Vagina (tissue), 2 donors: Measurements from ENCODE around the gene NCAPD2. TPM values are rescaled to one million over a fixed set of nuclear protein-coding genes. Genes with fewer than 3 reads are reported as not detected.
A peak's percentile ranks its signal among the peaks of the same experiment; 100 is the strongest.

ENCODE experiments used
- DNase-seq, 2 donors: peaks; one replicate each; pipeline ENCODE4 v3.0.0-alpha.2; 2017; ENCODE audit errors: extremely low spot score in 2 of 2
- H3K27ac ChIP-seq: fragments of 200-600 bp; sonication (generic); one replicate; pipeline ENCODE4 v1.5.1; 2019
- H3K27me3 ChIP-seq: fragments of 200-600 bp; sonication (generic); one replicate; pipeline ENCODE4 v1.5.1; 2019
- H3K36me3 ChIP-seq, 2 donors: fragments of 200-600 bp; sonication (generic); one replicate each; pipeline ENCODE4 v1.5.1; 2017 to 2019
- H3K4me1 ChIP-seq: fragments of 200-600 bp; sonication (generic); one replicate; pipeline ENCODE4 v1.5.1; 2019
- H3K4me3 ChIP-seq, 2 donors: fragments of 200-600 bp; sonication (generic); 1 replicate in 1 of 2; 2 replicates in 1 of 2; pipeline ENCODE4 v1.5.1; 2016 to 2019
- H3K9me3 ChIP-seq: fragments of 200-600 bp; sonication (generic); one replicate; pipeline ENCODE4 v1.5.1; 2019
- POLR2A ChIP-seq, 2 donors: fragments of 450-650 bp; IDR thresholded peaks; one replicate each; pipeline ENCODE4 v1.6.1; 2017; ENCODE audit warnings: antibody characterized with exemption in 2 of 2, mild to moderate bottlenecking in 2 of 2, moderate library complexity in 2 of 2
- POLR2AphosphoS5 ChIP-seq, 2 donors: sonication (generic); formaldehyde crosslinking; IDR thresholded peaks; one replicate each; pipeline ENCODE4 v1.9.0; 2017; ENCODE audit warnings: antibody characterized with exemption in 2 of 2, mild to moderate bottlenecking in 2 of 2, low read depth in 1 of 2; ENCODE audit not compliant: insufficient read depth in 1 of 2
- intact Hi-C: fragments of 100-400 bp; cut with DNase I; formaldehyde crosslinking; loops from one replicate; pipeline ENCODE4 v1.15.1; 2023
- total RNA-seq: library from RNA; depleted of rRNA; stranded (reverse); fragments of >200 nt; gene quantifications from one replicate; pipeline ENCODE4 v1.2.3, GENCODE V29; 2016
- TF ChIP-seq, protein P1 (sequence below), 3 experiments: fragments of 450-650 bp in 2 of 3; fragments of 200-600 bp in 1 of 3; sonication (generic) in 1 of 3; IDR thresholded peaks; one replicate each; pipeline ENCODE4 v1.5.1; 2017 to 2019; ENCODE audit warnings: antibody characterized with exemption in 3 of 3, mild to moderate bottlenecking in 2 of 3, moderate library complexity in 2 of 3

NCAPD2 gene
- total RNA-seq, 1 donor from 2014 or later, result 25.5 TPM

DNA sequence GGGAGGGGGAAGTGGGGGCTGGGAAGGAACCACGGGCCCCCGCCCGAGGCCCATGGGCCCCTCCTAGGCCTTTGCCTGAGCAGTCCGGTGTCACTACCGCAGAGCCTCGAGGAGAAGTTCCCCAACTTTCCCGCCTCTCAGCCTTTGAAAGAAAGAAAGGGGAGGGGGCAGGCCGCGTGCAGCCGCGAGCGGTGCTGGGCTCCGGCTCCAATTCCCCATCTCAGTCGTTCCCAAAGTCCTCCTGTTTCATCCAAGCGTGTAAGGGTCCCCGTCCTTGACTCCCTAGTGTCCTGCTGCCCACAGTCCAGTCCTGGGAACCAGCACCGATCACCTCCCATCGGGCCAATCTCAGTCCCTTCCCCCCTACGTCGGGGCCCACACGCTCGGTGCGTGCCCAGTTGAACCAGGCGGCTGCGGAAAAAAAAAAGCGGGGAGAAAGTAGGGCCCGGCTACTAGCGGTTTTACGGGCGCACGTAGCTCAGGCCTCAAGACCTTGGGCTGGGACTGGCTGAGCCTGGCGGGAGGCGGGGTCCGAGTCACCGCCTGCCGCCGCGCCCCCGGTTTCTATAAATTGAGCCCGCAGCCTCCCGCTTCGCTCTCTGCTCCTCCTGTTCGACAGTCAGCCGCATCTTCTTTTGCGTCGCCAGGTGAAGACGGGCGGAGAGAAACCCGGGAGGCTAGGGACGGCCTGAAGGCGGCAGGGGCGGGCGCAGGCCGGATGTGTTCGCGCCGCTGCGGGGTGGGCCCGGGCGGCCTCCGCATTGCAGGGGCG, 40.2 kb downstream of the NCAPD2 start, which contains the start of gene GAPDH:
Gene GAPDH (plus strand): TSS at position 595 of the 772 bp plus-strand sequence. CDS start 316 bp downstream, outside the sequence.
- intact Hi-C loops, result loop anchor here (5.0 kb wide), 2 partner anchors 42 to 197 kb away; partner anchors contain the start of genes MRPL51 and NCAPD2
- TF ChIP-seq, protein P1, sequence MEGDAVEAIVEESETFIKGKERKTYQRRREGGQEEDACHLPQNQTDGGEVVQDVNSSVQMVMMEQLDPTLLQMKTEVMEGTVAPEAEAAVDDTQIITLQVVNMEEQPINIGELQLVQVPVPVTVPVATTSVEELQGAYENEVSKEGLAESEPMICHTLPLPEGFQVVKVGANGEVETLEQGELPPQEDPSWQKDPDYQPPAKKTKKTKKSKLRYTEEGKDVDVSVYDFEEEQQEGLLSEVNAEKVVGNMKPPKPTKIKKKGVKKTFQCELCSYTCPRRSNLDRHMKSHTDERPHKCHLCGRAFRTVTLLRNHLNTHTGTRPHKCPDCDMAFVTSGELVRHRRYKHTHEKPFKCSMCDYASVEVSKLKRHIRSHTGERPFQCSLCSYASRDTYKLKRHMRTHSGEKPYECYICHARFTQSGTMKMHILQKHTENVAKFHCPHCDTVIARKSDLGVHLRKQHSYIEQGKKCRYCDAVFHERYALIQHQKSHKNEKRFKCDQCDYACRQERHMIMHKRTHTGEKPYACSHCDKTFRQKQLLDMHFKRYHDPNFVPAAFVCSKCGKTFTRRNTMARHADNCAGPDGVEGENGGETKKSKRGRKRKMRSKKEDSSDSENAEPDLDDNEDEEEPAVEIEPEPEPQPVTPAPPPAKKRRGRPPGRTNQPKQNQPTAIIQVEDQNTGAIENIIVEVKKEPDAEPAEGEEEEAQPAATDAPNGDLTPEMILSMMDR (IDR thresholded peaks at IDR 0.05), result no peak
- TF ChIP-seq POLR2A (IDR thresholded peaks at IDR 0.05), result peak in 1 of 2 donors; percentile 87
- peak; percentile 44 to 95 for TF ChIP-seq POLR2AphosphoS5 (IDR thresholded peaks at IDR 0.05; ENCODE audit: insufficient read depth in 1 of 2, low read depth in 1 of 2)
- H3K27ac ChIP-seq, result peak within 1 kb of the TSS; percentile 87
- no peaks in the 10 kb centered on the region for H3K9me3 ChIP-seq
- H3K27me3 ChIP-seq, result no peaks in the 10 kb centered on the region
- H3K36me3 ChIP-seq, result peaks cover 2 to 55% of the 10 kb centered on the region in 2 donors
- peaks cover 49% of the 10 kb centered on the region for H3K4me1 ChIP-seq
- peak within 1 kb of the TSS; percentile 65 to 96 for H3K4me3 ChIP-seq
- peak in 1 of 2 donors; percentile 95 for DNase-seq

DNA sequence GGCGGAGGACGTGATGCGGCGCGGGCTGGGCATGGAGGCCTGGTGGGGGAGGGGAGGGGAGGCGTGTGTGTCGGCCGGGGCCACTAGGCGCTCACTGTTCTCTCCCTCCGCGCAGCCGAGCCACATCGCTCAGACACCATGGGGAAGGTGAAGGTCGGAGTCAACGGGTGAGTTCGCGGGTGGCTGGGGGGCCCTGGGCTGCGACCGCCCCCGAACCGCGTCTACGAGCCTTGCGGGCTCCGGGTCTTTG, 40.7 kb downstream of the NCAPD2 start:
- Histone ChIP-seq H3K27me3 (no peaks in the 10 kb centered on the region), H3K4me1 (peaks cover 52% of the 10 kb centered on the region), H3K27ac (peak overlapping the region; percentile 87), H3K9me3 (no peaks in the 10 kb centered on the region), H3K4me3 (peak overlapping the region; percentile 65 to 96), H3K36me3 (peaks cover 2 to 50% of the 10 kb centered on the region in 2 donors)
- DNase-seq, result peak in 1 of 2 donors; percentile 89
- TF ChIP-seq POLR2AphosphoS5 (IDR thresholded peaks at IDR 0.05; ENCODE audit: insufficient read depth in 1 of 2, low read depth in 1 of 2), result no peak
- TF ChIP-seq, protein P1 (IDR thresholded peaks at IDR 0.05), result no peak
- TF ChIP-seq POLR2A (IDR thresholded peaks at IDR 0.05), result no peak
- intact Hi-C loops, result loop anchor here (5.0 kb wide), 2 partner anchors 42 to 197 kb away; partner anchors contain the start of genes MRPL51 and NCAPD2

DNA sequence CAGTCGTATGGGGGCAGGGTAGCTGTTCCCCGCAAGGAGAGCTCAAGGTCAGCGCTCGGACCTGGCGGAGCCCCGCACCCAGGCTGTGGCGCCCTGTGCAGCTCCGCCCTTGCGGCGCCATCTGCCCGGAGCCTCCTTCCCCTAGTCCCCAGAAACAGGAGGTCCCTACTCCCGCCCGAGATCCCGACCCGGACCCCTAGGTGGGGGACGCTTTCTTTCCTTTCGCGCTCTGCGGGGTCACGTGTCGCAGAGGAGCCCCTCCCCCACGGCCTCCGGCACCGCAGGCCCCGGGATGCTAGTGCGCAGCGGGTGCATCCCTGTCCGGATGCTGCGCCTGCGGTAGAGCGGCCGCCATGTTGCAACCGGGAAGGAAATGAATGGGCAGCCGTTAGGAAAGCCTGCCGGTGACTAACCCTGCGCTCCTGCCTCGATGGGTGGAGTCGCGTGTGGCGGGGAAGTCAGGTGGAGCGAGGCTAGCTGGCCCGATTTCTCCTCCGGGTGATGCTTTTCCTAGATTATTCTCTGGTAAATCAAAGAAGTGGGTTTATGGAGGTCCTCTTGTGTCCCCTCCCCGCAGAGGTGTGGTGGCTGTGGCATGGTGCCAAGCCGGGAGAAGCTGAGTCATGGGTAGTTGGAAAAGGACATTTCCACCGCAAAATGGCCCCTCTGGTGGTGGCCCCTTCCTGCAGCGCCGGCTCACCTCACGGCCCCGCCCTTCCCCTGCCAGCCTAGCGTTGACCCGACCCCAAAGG, 41.2 kb downstream of the NCAPD2 start:
- peaks cover 57% of the 10 kb centered on the region for H3K4me1 ChIP-seq
- H3K36me3 ChIP-seq, result peaks cover 2 to 45% of the 10 kb centered on the region in 2 donors
- H3K27ac ChIP-seq, result peak overlapping the region; percentile 87
- TF ChIP-seq, protein P1 (IDR thresholded peaks at IDR 0.05), result no peak
- TF ChIP-seq POLR2AphosphoS5 (IDR thresholded peaks at IDR 0.05; ENCODE audit: insufficient read depth in 1 of 2, low read depth in 1 of 2), result peak; percentile 63 to 85
- peak in 1 of 2 donors; percentile 22 for TF ChIP-seq POLR2A (IDR thresholded peaks at IDR 0.05)
- H3K4me3 ChIP-seq, result peak overlapping the region; percentile 65 to 96
- no peaks in the 10 kb centered on the region for H3K27me3 ChIP-seq
- intact Hi-C loops, result loop anchor here (5.0 kb wide), 3 partner anchors 43 to 198 kb away; partner anchors contain the start of genes MRPL51 and NCAPD2
- DNase-seq, result no peak
- no peaks in the 10 kb centered on the region for H3K9me3 ChIP-seq

DNA sequence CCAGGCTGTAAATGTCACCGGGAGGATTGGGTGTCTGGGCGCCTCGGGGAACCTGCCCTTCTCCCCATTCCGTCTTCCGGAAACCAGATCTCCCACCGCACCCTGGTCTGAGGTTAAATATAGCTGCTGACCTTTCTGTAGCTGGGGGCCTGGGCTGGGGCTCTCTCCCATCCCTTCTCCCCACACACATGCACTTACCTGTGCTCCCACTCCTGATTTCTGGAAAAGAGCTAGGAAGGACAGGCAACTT, 41.7 kb downstream of the NCAPD2 start:
- TF ChIP-seq POLR2AphosphoS5 (IDR thresholded peaks at IDR 0.05; ENCODE audit: insufficient read depth in 1 of 2, low read depth in 1 of 2) (no peak), POLR2A (IDR thresholded peaks at IDR 0.05) (no peak)
- TF ChIP-seq, protein P1 (IDR thresholded peaks at IDR 0.05), result no peak
- DNase-seq, result no peak
- Histone ChIP-seq H3K36me3 (peaks cover 0 to 40% of the 10 kb centered on the region in 2 donors), H3K27me3 (no peaks in the 10 kb centered on the region), H3K4me3 (peak overlapping the region; percentile 65 to 96), H3K27ac (peak overlapping the region; percentile 87), H3K4me1 (peaks cover 62% of the 10 kb centered on the region), H3K9me3 (no peaks in the 10 kb centered on the region)
- intact Hi-C loops, result loop anchor here (5.0 kb wide), 1 partner anchor 113 kb away; no protein-coding TSS in a partner anchor
